Upper lobe of right lung (tissue), 1 donor: ENCODE measurements around the gene ESR1. TPM values are rescaled to one million over a fixed set of nuclear protein-coding genes. Genes with fewer than 3 reads are reported as not detected.
A peak's percentile ranks its signal among the peaks of the same experiment; 100 is the strongest.

Source experiments
- ATAC-seq: fragments of 200-7000 bp; cut with Tn5 transposase; one replicate; pipeline ENCODE4 v1.9.1; 2020; ENCODE audit warnings: mild to moderate bottlenecking, moderate library complexity
- DNase-seq: peaks from one replicate; pipeline ENCODE4 v3.0.0-alpha.2; 2020
- H3K27ac ChIP-seq: fragments of 200-600 bp; one replicate; pipeline ENCODE4 v1.8.0; 2022
- H3K27me3 ChIP-seq: fragments of 200-600 bp; one replicate; pipeline ENCODE4 v1.8.0; 2022; ENCODE audit warnings: mild to moderate bottlenecking
- H3K36me3 ChIP-seq: fragments of 200-600 bp; one replicate; pipeline ENCODE4 v1.8.0; 2022
- H3K4me1 ChIP-seq: fragments of 200-600 bp; one replicate; pipeline ENCODE4 v1.8.0; 2022
- H3K4me3 ChIP-seq: fragments of 200-600 bp; one replicate; pipeline ENCODE4 v1.8.0; 2022; ENCODE audit warnings: mild to moderate bottlenecking
- H3K9me3 ChIP-seq: fragments of 200-600 bp; one replicate; pipeline ENCODE4 v1.8.0; 2022
- CTCF ChIP-seq: fragments of 200-600 bp; IDR thresholded peaks from one replicate; pipeline ENCODE4 v1.8.0; 2022; ENCODE audit warnings: antibody characterized with exemption
- intact Hi-C: fragments of 100-400 bp; cut with DNase I; formaldehyde crosslinking; loops from one replicate; pipeline ENCODE4 v1.11.0; 2022
- total RNA-seq: library from RNA; stranded (reverse); fragmentation: NEBNext Ultra II Directional; extraction: Animal tissue kit (Norgen Biotek cat#: 25700); gene quantifications from one replicate; pipeline ENCODE4 v1.2.1, GENCODE V29; 2021
- donor health status: DM: no; HTN: yes; CAD: no; lungs with severe emphysema.

ESR1 gene
- total RNA-seq, 1 donor from 2014 or later: 5.7 TPM

- Histone ChIP-seq H3K27me3 (no peaks in the 10 kb centered on the region), H3K9me3 (no peaks in the 10 kb centered on the region), H3K4me1 (no peaks in the 10 kb centered on the region), H3K4me3 (no peak overlapping the region), H3K36me3 (peaks cover 39% of the 10 kb centered on the region), H3K27ac (no peak overlapping the region)
- DNase-seq (no peak), ATAC-seq (no peak)
- TF ChIP-seq CTCF: no peak
- intact Hi-C loops: no loop called here
Measured at GRCh38 chr6:152119831-152120230, 312.3 kb downstream of the ESR1 start.

- no peaks in the 10 kb centered on the region for H3K4me1 ChIP-seq
- no peak for DNase-seq
- H3K4me3 ChIP-seq: no peak overlapping the region
- H3K27me3 ChIP-seq: no peaks in the 10 kb centered on the region
- no peak overlapping the region for H3K27ac ChIP-seq
- no peak for ATAC-seq
- H3K9me3 ChIP-seq: no peaks in the 10 kb centered on the region
- peaks cover 42% of the 10 kb centered on the region for H3K36me3 ChIP-seq
- intact Hi-C loops: no loop called here
- no peak for TF ChIP-seq CTCF
Measured at GRCh38 chr6:152121910-152122309, 314.4 kb downstream of the ESR1 start.

GRCh38 chr6:152122434-152122833 is 315.0 kb downstream of the ESR1 start:
- no peak for TF ChIP-seq CTCF
- Histone ChIP-seq H3K4me3 (no peak overlapping the region), H3K36me3 (peaks cover 45% of the 10 kb centered on the region), H3K27ac (no peak overlapping the region), H3K4me1 (no peaks in the 10 kb centered on the region), H3K27me3 (no peaks in the 10 kb centered on the region), H3K9me3 (no peaks in the 10 kb centered on the region)
- intact Hi-C loops: no loop called here
- ATAC-seq (no peak), DNase-seq (no peak)

- DNase-seq: no peak
- no peak overlapping the region for H3K4me3 ChIP-seq
- H3K4me1 ChIP-seq: no peaks in the 10 kb centered on the region
- TF ChIP-seq CTCF: no peak
- ATAC-seq: no peak
- peaks cover 51% of the 10 kb centered on the region for H3K36me3 ChIP-seq
- no peak overlapping the region for H3K27ac ChIP-seq
- intact Hi-C loops: no loop called here
- no peaks in the 10 kb centered on the region for H3K27me3 ChIP-seq
- no peaks in the 10 kb centered on the region for H3K9me3 ChIP-seq
Measured at GRCh38 chr6:152123076-152123475, 315.6 kb downstream of the ESR1 start.

GRCh38 chr6:152124429-152125074 is 317.1 kb downstream of the ESR1 start:
- peak; percentile 80 for TF ChIP-seq CTCF
- H3K9me3 ChIP-seq: no peaks in the 10 kb centered on the region
- H3K36me3 ChIP-seq: peaks cover 57% of the 10 kb centered on the region
- no peaks in the 10 kb centered on the region for H3K27me3 ChIP-seq
- no peak overlapping the region for H3K4me3 ChIP-seq
- peak; percentile 77 for ATAC-seq
- H3K27ac ChIP-seq: no peak overlapping the region
- H3K4me1 ChIP-seq: peaks cover 4% of the 10 kb centered on the region
- no peak for DNase-seq
- intact Hi-C loops: no loop called here
